22Rv1 (cell line): ENCODE results near the gene SEC14L2.

Source experiments
- CTCF ChIP-seq: fragments of 450-650 bp; IDR thresholded peaks from 2 replicates; pipeline ENCODE4 v1.5.1; 2017; ENCODE audit warnings: mild to moderate bottlenecking
- ZFX ChIP-seq: fragments of 450-650 bp; IDR thresholded peaks from 2 replicates; pipeline ENCODE4 v1.6.1; 2017; ENCODE audit warnings: antibody characterized with exemption, borderline replicate concordance

GRCh38 chr22:30474121-30474520, 77.3 kb downstream of the SEC14L2 start:
- no peak for TF ChIP-seq CTCF
- no peak for TF ChIP-seq ZFX
